Measurements from ENCODE around the gene TWF1. TPM values are rescaled to one million over a fixed set of nuclear protein-coding genes. Genes with fewer than 3 reads are reported as not detected.

TWF1 gene
- total RNA-seq, 1 experiment from 2014 or later, result 28.4 TPM

- POLR2A ChIA-PET, result no interaction called here
These were observed 20.6 kb upstream of the TWF1 start for GRCh38 chr12:43826681-43827080.

DNA sequence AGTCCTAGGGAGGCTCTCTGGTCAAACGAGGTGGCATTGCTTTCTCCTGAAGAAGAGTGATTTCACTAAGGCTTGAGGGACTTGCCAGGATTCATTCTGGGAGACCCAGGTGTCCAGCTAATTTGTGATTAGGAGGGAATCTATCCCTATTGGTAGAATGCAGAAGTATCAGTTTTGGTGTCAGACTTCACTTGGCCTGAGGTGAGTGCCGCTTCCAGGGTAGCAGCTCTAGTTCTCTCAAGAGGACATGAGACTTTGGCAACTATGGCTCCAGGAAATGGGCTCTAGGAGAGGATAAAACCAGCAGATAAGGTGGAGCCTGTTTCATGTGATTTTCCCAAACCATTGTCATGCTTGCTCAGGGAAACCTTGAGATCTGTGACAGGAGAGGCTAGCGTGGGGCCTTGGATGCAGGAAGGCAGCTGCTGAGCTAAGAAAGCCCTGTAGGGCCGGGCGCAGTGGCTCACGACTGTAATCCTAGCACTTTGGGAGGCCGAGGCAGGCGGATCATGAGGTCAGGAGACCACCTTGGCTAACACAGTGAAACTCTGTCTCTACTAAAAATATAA is 18.2 kb upstream of the TWF1 start:
- H3K4me3 Mint-ChIP-seq, result no peak overlapping the region
- H3K27me3 Mint-ChIP-seq (ENCODE audit: low read depth), result no peaks in the 10 kb centered on the region; the same call in none of the 2 replicates
- no peaks in the 10 kb centered on the region for H3K36me3 Mint-ChIP-seq
- peaks cover 7% of the 10 kb centered on the region for H3K4me1 Mint-ChIP-seq
- H3K9me3 Mint-ChIP-seq, result no peaks in the 10 kb centered on the region
- TF ChIP-seq FOXJ3 (CRISPR knock-in tag; IDR thresholded peaks at IDR 0.05; ENCODE audit: borderline replicate concordance) (no peak), CREB1 (CRISPR knock-in tag; IDR thresholded peaks at IDR 0.05) (no peak), FOXP4 (CRISPR knock-in tag; IDR thresholded peaks at IDR 0.05) (no peak), MLX (CRISPR knock-in tag; IDR thresholded peaks at IDR 0.05) (no peak), TEAD4 (CRISPR knock-in tag; IDR thresholded peaks at IDR 0.05) (no peak), CBFB (CRISPR knock-in tag; IDR thresholded peaks at IDR 0.05; ENCODE audit: low read depth) (no peak), EMX1 (CRISPR knock-in tag; IDR thresholded peaks at IDR 0.05) (no peak), USF2 (CRISPR knock-in tag; IDR thresholded peaks at IDR 0.05) (no peak), PRRX2 (CRISPR knock-in tag; IDR thresholded peaks at IDR 0.05) (no peak), TCF7 (CRISPR knock-in tag; IDR thresholded peaks at IDR 0.05; ENCODE audit: low read depth) (no peak), ATF1 (CRISPR knock-in tag; IDR thresholded peaks at IDR 0.05) (no peak), ZSCAN18 (CRISPR knock-in tag; IDR thresholded peaks at IDR 0.05) (no peak), NFYB (CRISPR knock-in tag; conservative IDR thresholded peaks at IDR 0.05; ENCODE audit: low read depth) (no peak)
- TF ChIP-seq, protein P1, sequence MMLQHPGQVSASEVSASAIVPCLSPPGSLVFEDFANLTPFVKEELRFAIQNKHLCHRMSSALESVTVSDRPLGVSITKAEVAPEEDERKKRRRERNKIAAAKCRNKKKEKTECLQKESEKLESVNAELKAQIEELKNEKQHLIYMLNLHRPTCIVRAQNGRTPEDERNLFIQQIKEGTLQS (CRISPR knock-in tag; conservative IDR thresholded peaks at IDR 0.05), result no peak
- TF ChIP-seq, protein P2, sequence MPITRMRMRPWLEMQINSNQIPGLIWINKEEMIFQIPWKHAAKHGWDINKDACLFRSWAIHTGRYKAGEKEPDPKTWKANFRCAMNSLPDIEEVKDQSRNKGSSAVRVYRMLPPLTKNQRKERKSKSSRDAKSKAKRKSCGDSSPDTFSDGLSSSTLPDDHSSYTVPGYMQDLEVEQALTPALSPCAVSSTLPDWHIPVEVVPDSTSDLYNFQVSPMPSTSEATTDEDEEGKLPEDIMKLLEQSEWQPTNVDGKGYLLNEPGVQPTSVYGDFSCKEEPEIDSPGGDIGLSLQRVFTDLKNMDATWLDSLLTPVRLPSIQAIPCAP (CRISPR knock-in tag; IDR thresholded peaks at IDR 0.05), result no peak
- TF ChIP-seq, protein P3, sequence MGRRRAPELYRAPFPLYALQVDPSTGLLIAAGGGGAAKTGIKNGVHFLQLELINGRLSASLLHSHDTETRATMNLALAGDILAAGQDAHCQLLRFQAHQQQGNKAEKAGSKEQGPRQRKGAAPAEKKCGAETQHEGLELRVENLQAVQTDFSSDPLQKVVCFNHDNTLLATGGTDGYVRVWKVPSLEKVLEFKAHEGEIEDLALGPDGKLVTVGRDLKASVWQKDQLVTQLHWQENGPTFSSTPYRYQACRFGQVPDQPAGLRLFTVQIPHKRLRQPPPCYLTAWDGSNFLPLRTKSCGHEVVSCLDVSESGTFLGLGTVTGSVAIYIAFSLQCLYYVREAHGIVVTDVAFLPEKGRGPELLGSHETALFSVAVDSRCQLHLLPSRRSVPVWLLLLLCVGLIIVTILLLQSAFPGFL (CRISPR knock-in tag; IDR thresholded peaks at IDR 0.05; ENCODE audit: borderline replicate concordance), result no peak
- TF ChIP-seq, protein P4, sequence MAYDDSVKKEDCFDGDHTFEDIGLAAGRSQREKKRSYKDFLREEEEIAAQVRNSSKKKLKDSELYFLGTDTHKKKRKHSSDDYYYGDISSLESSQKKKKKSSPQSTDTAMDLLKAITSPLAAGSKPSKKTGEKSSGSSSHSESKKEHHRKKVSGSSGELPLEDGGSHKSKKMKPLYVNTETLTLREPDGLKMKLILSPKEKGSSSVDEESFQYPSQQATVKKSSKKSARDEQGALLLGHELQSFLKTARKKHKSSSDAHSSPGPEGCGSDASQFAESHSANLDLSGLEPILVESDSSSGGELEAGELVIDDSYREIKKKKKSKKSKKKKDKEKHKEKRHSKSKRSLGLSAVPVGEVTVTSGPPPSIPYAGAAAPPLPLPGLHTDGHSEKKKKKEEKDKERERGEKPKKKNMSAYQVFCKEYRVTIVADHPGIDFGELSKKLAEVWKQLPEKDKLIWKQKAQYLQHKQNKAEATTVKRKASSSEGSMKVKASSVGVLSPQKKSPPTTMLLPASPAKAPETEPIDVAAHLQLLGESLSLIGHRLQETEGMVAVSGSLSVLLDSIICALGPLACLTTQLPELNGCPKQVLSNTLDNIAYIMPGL (CRISPR knock-in tag; IDR thresholded peaks at IDR 0.05), result no peak
- POLR2A ChIA-PET, result no interaction called here
- peak; percentile 78 for ATAC-seq
- no peak for DNase-seq (ENCODE audit: low spot score)
- H3K27ac Mint-ChIP-seq, result peak overlapping the region; percentile 57
- CTCF ChIA-PET, result interaction anchor here (1.0 to 1.9 kb wide), 3 partner anchors 19 to 65 kb away, joined by 3 to 10 read pairs (median 4); partner anchors contain the start of genes IRAK4 and PUS7L

More at GRCh38 chr12:43826681-43827080, 20.6 kb upstream of the TWF1 start:
- no peaks in the 10 kb centered on the region for H3K36me3 Mint-ChIP-seq
- TF ChIP-seq ESRRA (CRISPR knock-in tag; IDR thresholded peaks at IDR 0.05; ENCODE audit: borderline replicate concordance) (no peak), ZNF396 (CRISPR knock-in tag; IDR thresholded peaks at IDR 0.05; ENCODE audit: borderline replicate concordance) (no peak)
- CTCF ChIA-PET, result interaction anchor here (1.5 kb wide), 1 partner anchor 20 kb away, joined by 3 read pairs; no protein-coding TSS in a partner anchor
- no peaks in the 10 kb centered on the region; the same call in none of the 2 replicates for H3K27me3 Mint-ChIP-seq (ENCODE audit: low read depth)
- peaks cover 7% of the 10 kb centered on the region for H3K4me1 Mint-ChIP-seq
- no peak overlapping the region for H3K4me3 Mint-ChIP-seq
- no peak overlapping the region for H3K27ac Mint-ChIP-seq
- DNase-seq (ENCODE audit: low spot score), result no peak
- no peak for ATAC-seq
- H3K9me3 Mint-ChIP-seq, result no peaks in the 10 kb centered on the region

Data from WTC11 (cell line).